Suprapubic skin (tissue), 4 donors: ENCODE data around the gene HES5. TPM values are rescaled to one million over a fixed set of nuclear protein-coding genes. Genes with fewer than 3 reads are reported as not detected.

Experiments
- DNase-seq, 2 donors: peaks; one replicate each; pipeline ENCODE4 v3.0.0-alpha.2; 2019; ENCODE audit warnings: low spot score in 2 of 2
- H3K27ac ChIP-seq: fragments of 200-600 bp; sonication (generic); one replicate; pipeline ENCODE4 v1.5.1; 2019
- H3K27me3 ChIP-seq: fragments of 200-600 bp; sonication (generic); one replicate; pipeline ENCODE4 v1.5.1; 2019
- H3K36me3 ChIP-seq: fragments of 200-600 bp; sonication (generic); one replicate; pipeline ENCODE4 v1.5.1; 2019
- H3K4me1 ChIP-seq: fragments of 200-600 bp; sonication (generic); one replicate; pipeline ENCODE4 v1.5.1; 2019
- H3K4me3 ChIP-seq: fragments of 200-600 bp; sonication (generic); one replicate; pipeline ENCODE4 v1.5.1; 2019; ENCODE audit warnings: mild to moderate bottlenecking
- H3K9me3 ChIP-seq: fragments of 200-600 bp; sonication (generic); one replicate; pipeline ENCODE4 v1.5.1; 2019
- CTCF ChIP-seq, 2 donors: fragments of 200-600 bp in 1 of 2; fragments of 450-650 bp in 1 of 2; sonication (generic) in 1 of 2; IDR thresholded peaks; one replicate each; pipeline ENCODE4 v1.5.1; 2016 to 2019; ENCODE audit warnings: antibody characterized with exemption in 2 of 2, mild to moderate bottlenecking in 1 of 2, moderate library complexity in 1 of 2
- EP300 ChIP-seq: sonication (generic); formaldehyde crosslinking; IDR thresholded peaks from one replicate; pipeline ENCODE4 v1.6.1; 2017; ENCODE audit warnings: antibody characterized with exemption
- POLR2A ChIP-seq, 2 donors: fragments of 450-650 bp; IDR thresholded peaks; one replicate each; pipeline ENCODE4 v1.6.1; 2017; ENCODE audit warnings: antibody characterized with exemption in 2 of 2, mild to moderate bottlenecking in 2 of 2, moderate library complexity in 2 of 2
- POLR2AphosphoS5 ChIP-seq, 3 donors: sonication (generic); formaldehyde crosslinking; IDR thresholded peaks; one replicate each; pipeline ENCODE4 v1.6.1; 2017; ENCODE audit warnings: antibody characterized with exemption in 3 of 3
- WGBS: methylation state at CpG from one replicate; pipeline ENCODE4 v1.1.5; 2018; 5-methylcytosine and 5-hydroxymethylcytosine counted together
- total RNA-seq, 4 donors: library from RNA; depleted of rRNA; stranded (reverse); fragments of >200 nt; gene quantifications; one replicate each; pipeline ENCODE4 v1.1.0, GENCODE V29; 2016

Gene HES5
- total RNA-seq, 4 donors from 2014 or later = 2.6 to 12.0 (median 5.9) TPM

GRCh38 chr1:2533365-2533764 lies 3.3 kb upstream of the HES5 start:
- DNase-seq = no peak
- peaks cover 51% of the 10 kb centered on the region for H3K27me3 ChIP-seq
- H3K4me3 ChIP-seq = no peak overlapping the region
- WGBS = 50% methylated on average over 11 of the region's 11 CpGs
- TF ChIP-seq CTCF (IDR thresholded peaks at IDR 0.05) = no peak
- TF ChIP-seq POLR2A (IDR thresholded peaks at IDR 0.05) = no peak
- TF ChIP-seq POLR2AphosphoS5 (IDR thresholded peaks at IDR 0.05) = no peak
- no peak for TF ChIP-seq EP300
- H3K4me1 ChIP-seq = peaks cover 79% of the 10 kb centered on the region
- H3K36me3 ChIP-seq = no peaks in the 10 kb centered on the region
- H3K9me3 ChIP-seq = no peaks in the 10 kb centered on the region
- H3K27ac ChIP-seq = no peak overlapping the region

- peak overlapping the region; percentile 40 for H3K27ac ChIP-seq
Observed at GRCh38 chr1:2532485-2533160, 2.6 kb upstream of the HES5 start.

GRCh38 chr1:2530513-2531361 lies 674 bp upstream of the HES5 start:
- DNase-seq = no peak
- Histone ChIP-seq H3K27me3 (peaks cover 44% of the 10 kb centered on the region), H3K4me1 (peaks cover 93% of the 10 kb centered on the region), H3K27ac (peak overlapping the region; percentile 57), H3K36me3 (no peaks in the 10 kb centered on the region), H3K9me3 (no peaks in the 10 kb centered on the region), H3K4me3 (peak overlapping the region; percentile 48)
- WGBS = 24% methylated on average over 11 of the region's 30 CpGs
- TF ChIP-seq EP300 (no peak), POLR2A (IDR thresholded peaks at IDR 0.05) (no peak), CTCF (IDR thresholded peaks at IDR 0.05) (no peak), POLR2AphosphoS5 (IDR thresholded peaks at IDR 0.05) (no peak)

More at GRCh38 chr1:2532485-2533160, 2.6 kb upstream of the HES5 start:
- peaks cover 86% of the 10 kb centered on the region for H3K4me1 ChIP-seq
- peaks cover 51% of the 10 kb centered on the region for H3K27me3 ChIP-seq
- DNase-seq = no peak
- TF ChIP-seq POLR2A (IDR thresholded peaks at IDR 0.05) (no peak), EP300 (no peak), CTCF (IDR thresholded peaks at IDR 0.05) (no peak), POLR2AphosphoS5 (IDR thresholded peaks at IDR 0.05) (no peak)
- no peaks in the 10 kb centered on the region for H3K36me3 ChIP-seq
- H3K9me3 ChIP-seq = no peaks in the 10 kb centered on the region
- H3K4me3 ChIP-seq = no peak overlapping the region
- WGBS = 15% methylated on average over 5 of the region's 23 CpGs

GRCh38 chr1:2528966-2529783 lies 888 bp downstream of the HES5 start:
- 20% methylated on average over 1 of the region's 84 CpGs for WGBS
- Histone ChIP-seq H3K36me3 (no peaks in the 10 kb centered on the region), H3K27me3 (peaks cover 32% of the 10 kb centered on the region), H3K9me3 (no peaks in the 10 kb centered on the region), H3K4me1 (peaks cover 93% of the 10 kb centered on the region), H3K27ac (peak overlapping the region; percentile 57), H3K4me3 (peak overlapping the region; percentile 48)
- no peak for DNase-seq
- TF ChIP-seq POLR2A (IDR thresholded peaks at IDR 0.05) = no peak
- no peak for TF ChIP-seq CTCF (IDR thresholded peaks at IDR 0.05)
- TF ChIP-seq EP300 = no peak
- TF ChIP-seq POLR2AphosphoS5 (IDR thresholded peaks at IDR 0.05) = no peak
